GM10248 (cell line): ENCODE results near the gene CCNY.

Source experiments
- CTCF ChIA-PET: fragments of 300-600 bp; sonication (Branson Sonifier 250); formaldehyde crosslinking; extraction: SDS; loops from one replicate; lab custom pipeline; 2021; ENCODE audit warnings: antibody characterized with exemption; lab: Yijun Ruan, JAX
- POLR2A ChIA-PET: fragments of 350-650 bp; sonication (Branson Sonifier 250); formaldehyde crosslinking; extraction: SDS; loops from one replicate; lab custom pipeline; 2020; ENCODE audit warnings: antibody characterized with exemption; lab: Yijun Ruan, JAX
- DNase-seq: peaks from one replicate; pipeline ENCODE4 v3.0.0; 2012; ENCODE audit errors: extremely low spot score
- TF ChIP-seq, protein P1 (sequence below): IDR thresholded peaks from 2 replicates; pipeline ENCODE4 v1.5.1; 2012; ENCODE audit warnings: mild to moderate bottlenecking, low read depth; ENCODE audit errors: extremely low read depth, missing control alignments, control extremely low read depth

Gene CCNY

DNA sequence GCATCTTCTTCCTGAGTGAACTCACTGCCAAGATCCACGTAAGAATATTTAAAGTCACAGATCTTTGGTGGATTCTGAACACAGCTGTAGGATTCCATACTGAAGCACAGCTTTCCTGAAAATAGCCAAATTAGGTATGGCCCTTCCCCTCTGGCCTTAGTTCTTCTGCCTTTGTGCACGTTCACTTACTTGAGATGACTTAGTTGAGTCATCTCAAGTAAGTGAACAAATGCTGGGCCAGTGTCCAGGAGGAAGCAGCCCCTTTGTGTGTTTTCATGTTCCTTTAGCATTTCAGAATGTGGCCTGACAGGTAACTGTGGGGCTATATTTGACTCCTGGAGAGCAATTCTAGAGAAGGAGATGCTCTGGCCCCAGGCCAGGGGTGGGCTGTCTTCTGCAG, 51.5 kb downstream of the CCNY start:
- CTCF ChIA-PET, result no interaction called here
- DNase-seq, result peak; percentile 41

DNA sequence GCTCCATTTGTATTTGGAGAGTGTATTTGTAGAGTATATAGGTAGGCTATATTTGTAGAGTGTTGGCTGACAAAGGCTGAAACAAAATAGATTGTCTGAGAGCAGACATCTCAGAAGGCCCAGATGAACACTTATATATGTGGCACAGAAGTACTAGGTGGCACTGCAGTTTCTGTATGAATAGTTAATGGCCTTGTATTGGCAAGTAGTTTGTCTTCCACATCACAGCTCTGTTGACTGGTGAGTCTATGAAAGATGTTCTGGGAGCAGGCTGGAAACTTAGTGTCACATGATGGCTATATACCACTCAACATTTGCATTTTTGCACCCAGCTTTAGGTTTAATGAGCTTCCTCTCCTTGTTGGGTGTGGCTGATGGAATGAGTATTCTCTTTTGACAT, 51.9 kb downstream of the CCNY start:
- ChIA-PET CTCF (no interaction called here), POLR2A (no interaction called here)
- TF ChIP-seq, protein P1, sequence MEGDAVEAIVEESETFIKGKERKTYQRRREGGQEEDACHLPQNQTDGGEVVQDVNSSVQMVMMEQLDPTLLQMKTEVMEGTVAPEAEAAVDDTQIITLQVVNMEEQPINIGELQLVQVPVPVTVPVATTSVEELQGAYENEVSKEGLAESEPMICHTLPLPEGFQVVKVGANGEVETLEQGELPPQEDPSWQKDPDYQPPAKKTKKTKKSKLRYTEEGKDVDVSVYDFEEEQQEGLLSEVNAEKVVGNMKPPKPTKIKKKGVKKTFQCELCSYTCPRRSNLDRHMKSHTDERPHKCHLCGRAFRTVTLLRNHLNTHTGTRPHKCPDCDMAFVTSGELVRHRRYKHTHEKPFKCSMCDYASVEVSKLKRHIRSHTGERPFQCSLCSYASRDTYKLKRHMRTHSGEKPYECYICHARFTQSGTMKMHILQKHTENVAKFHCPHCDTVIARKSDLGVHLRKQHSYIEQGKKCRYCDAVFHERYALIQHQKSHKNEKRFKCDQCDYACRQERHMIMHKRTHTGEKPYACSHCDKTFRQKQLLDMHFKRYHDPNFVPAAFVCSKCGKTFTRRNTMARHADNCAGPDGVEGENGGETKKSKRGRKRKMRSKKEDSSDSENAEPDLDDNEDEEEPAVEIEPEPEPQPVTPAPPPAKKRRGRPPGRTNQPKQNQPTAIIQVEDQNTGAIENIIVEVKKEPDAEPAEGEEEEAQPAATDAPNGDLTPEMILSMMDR, result no peak
- DNase-seq, result no peak

More for the DNA sequence above, 51.5 kb downstream of the CCNY start:
- POLR2A ChIA-PET, result no interaction called here
- TF ChIP-seq, protein P1, result no peak

DNA sequence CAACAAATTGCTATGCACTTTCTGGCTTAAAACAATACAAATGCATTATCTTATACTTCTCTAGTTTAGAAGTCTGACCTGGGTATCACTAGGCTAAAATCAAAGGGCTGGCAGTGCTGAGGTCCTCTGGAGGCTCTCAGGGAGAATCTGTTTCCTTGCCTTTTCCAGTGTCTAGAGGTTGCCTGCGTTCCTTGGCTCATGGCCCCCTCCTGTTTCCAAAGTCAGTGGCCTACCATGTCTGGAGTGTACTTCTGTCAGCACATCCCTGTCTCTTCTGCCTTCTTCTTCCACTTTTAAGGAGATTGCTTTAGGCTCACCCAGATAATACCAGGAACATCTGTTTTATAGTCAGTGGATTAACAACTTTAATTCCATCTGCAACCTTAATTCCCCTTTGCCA, 52.4 kb downstream of the CCNY start:
- no peak for DNase-seq
- ChIA-PET POLR2A (no interaction called here), CTCF (no interaction called here)
- TF ChIP-seq, protein P1, result no peak

DNA sequence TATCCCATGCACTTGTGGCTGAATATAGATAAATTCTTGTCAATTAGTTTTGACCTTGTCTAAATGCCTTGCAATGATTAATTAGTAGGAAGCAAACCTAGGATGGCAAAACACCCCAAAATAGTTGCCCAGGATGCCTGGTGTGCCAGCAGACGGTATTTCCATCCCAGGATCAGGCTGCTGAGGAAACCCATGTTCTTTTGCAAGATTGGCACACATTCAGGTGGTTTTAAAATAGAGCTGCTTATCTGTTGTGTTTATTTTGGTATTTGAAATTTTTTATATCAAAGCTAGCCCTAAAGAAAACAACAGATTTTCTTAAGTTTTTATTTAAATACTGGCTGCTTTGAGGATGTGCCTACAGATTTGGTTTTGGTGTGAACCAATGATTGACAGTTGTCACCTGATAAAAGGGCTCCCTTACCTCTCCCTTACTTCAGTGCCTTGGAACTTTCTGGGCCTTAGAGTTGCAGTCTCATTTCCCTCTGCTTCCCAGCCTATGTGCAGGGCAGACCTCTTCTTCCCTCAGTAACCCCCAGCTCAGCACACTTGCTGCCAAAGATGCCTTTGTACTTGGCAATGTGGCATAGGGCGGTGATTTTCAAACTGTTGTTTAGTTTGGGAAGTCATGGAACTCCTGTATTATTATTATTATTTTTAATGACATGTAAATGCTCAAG, 54.0 kb downstream of the CCNY start:
- POLR2A ChIA-PET, result no interaction called here
- CTCF ChIA-PET, result no interaction called here
- DNase-seq, result no peak
- TF ChIP-seq, protein P1, result no peak

DNA sequence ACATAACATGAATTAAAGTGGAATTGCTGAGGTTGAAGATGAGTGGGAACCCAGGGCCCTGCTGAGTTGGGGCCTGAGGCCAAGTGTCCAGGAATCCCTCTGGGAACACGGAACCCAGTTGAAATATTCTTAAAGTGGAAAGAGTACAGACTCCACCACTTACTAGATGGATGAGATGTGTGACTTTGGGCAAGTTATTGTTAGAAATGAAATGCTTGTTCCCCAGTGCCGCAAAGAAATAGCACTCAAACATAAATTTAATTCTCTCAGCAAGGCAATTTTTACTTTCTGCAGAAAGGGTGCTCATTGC, 54.5 kb downstream of the CCNY start:
- TF ChIP-seq, protein P1, result no peak
- POLR2A ChIA-PET, result no interaction called here
- DNase-seq, result no peak
- CTCF ChIA-PET, result no interaction called here

DNA sequence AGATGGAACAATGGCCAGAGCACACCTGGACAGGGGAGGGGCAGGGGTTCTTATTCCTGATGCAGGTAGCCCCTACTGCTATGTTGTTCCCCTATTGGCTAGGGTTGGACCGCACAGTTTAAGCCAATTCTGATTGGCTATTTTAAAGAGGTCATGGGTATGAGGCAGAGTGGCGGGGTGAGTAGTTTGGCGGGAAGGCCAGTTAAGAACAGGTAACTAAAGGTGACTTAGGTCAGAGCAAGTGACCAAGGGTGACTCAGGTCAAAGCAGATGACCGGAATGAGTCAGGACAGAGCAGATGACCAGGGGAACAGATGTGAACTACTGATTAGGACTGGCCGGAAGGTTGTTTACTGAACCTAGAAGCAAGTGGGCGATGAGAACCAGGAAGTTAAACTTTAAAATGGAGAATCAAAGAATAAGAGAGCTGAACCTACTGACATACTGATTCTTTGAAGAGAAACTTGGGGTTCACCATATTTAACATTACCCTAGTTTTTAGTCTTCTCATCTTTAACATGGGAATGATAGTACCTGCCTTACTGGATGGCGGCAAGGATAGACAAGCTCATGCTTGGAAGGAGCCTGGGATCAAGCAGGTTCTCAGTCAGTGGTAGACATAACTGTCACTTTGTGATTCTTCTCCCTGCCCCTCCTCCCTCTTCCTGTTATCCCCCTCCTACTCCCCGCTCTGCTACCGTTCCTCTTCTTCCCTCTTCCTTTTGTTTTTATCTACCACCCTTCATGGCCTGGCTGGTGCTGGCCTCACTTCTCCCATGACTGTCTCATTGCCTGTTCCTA, 55.0 kb downstream of the CCNY start:
- POLR2A ChIA-PET, result no interaction called here
- CTCF ChIA-PET, result interaction anchor here (1.6 to 1.8 kb wide), 2 partner anchors 8 to 10 kb away, joined by 6 to 8 read pairs; no protein-coding TSS in a partner anchor
- TF ChIP-seq, protein P1, result no peak
- no peak for DNase-seq
